ENCODE results near the gene TMEM117. TPM values are rescaled to one million over a fixed set of nuclear protein-coding genes. Genes with fewer than 3 reads are reported as not detected.

TMEM117 gene
- total and polyA plus RNA-seq, 4 donors = 1.6 to 10.6 (median 5.1) TPM

GRCh38 chr12:44357494-44357893, 521.6 kb downstream of the TMEM117 start:
- Histone ChIP-seq H3K27me3 (ENCODE audit: control insufficient read depth in 1 of 2, insufficient read depth in 2 of 2, low read length in 1 of 2) (no peaks in the 10 kb centered on the region), H3K4me1 (ENCODE audit: control insufficient read depth in 1 of 2, insufficient read depth in 2 of 2, low read length in 2 of 2) (no peaks in the 10 kb centered on the region), H3K4me3 (ENCODE audit: low read length in 2 of 2) (no peak overlapping the region), H3K9me3 (ENCODE audit: control insufficient read depth, low read length) (no peaks in the 10 kb centered on the region), H3K27ac (ENCODE audit: low read depth in 1 of 2, low read length in 2 of 2) (no peak overlapping the region), H3K36me3 (ENCODE audit: control insufficient read depth in 1 of 2, insufficient read depth in 2 of 2, low read length in 1 of 2) (no peaks in the 10 kb centered on the region)
- ATAC-seq (ENCODE audit: low FRiP score) (no peak), DNase-seq (no peak)
- WGBS, 2 donors = 96 to 100% methylated on average over 2 of the region's 2 CpGs
- intact Hi-C loops (cut with DNase I) = no loop called here

GRCh38 chr12:44358636-44359035, 522.8 kb downstream of the TMEM117 start:
- 93 to 98% methylated on average over 1 of the region's 1 CpG for WGBS, 2 donors
- H3K4me3 ChIP-seq (ENCODE audit: low read length in 2 of 2) = no peak overlapping the region
- no peaks in the 10 kb centered on the region for H3K9me3 ChIP-seq (ENCODE audit: control insufficient read depth, low read length)
- ATAC-seq (ENCODE audit: low FRiP score) (no peak), DNase-seq (no peak)
- H3K27ac ChIP-seq (ENCODE audit: low read depth in 1 of 2, low read length in 2 of 2) = no peak overlapping the region
- H3K36me3 ChIP-seq (ENCODE audit: control insufficient read depth in 1 of 2, insufficient read depth in 2 of 2, low read length in 1 of 2) = no peaks in the 10 kb centered on the region
- H3K4me1 ChIP-seq (ENCODE audit: control insufficient read depth in 1 of 2, insufficient read depth in 2 of 2, low read length in 2 of 2) = no peaks in the 10 kb centered on the region
- intact Hi-C loops (cut with DNase I) = no loop called here
- no peaks in the 10 kb centered on the region for H3K27me3 ChIP-seq (ENCODE audit: control insufficient read depth in 1 of 2, insufficient read depth in 2 of 2, low read length in 1 of 2)

- Histone ChIP-seq H3K36me3 (ENCODE audit: control insufficient read depth in 1 of 2, insufficient read depth in 2 of 2, low read length in 1 of 2) (no peaks in the 10 kb centered on the region), H3K9me3 (ENCODE audit: control insufficient read depth, low read length) (no peaks in the 10 kb centered on the region), H3K4me1 (ENCODE audit: control insufficient read depth in 1 of 2, insufficient read depth in 2 of 2, low read length in 2 of 2) (no peaks in the 10 kb centered on the region), H3K27me3 (ENCODE audit: control insufficient read depth in 1 of 2, insufficient read depth in 2 of 2, low read length in 1 of 2) (no peaks in the 10 kb centered on the region), H3K4me3 (ENCODE audit: low read length in 2 of 2) (no peak overlapping the region), H3K27ac (ENCODE audit: low read depth in 1 of 2, low read length in 2 of 2) (no peak overlapping the region)
- ATAC-seq (ENCODE audit: low FRiP score) (no peak), DNase-seq (no peak)
- 93 to 95% methylated on average over 2 of the region's 2 CpGs for WGBS, 2 donors
- intact Hi-C loops (cut with DNase I) = no loop called here
Observed at GRCh38 chr12:44362947-44363346, 527.1 kb downstream of the TMEM117 start.

GRCh38 chr12:44367136-44367535, 531.3 kb downstream of the TMEM117 start:
- peaks cover 0 to 4% of the 10 kb centered on the region in 2 donors for H3K4me1 ChIP-seq (ENCODE audit: control insufficient read depth in 1 of 2, insufficient read depth in 2 of 2, low read length in 2 of 2)
- WGBS, 2 donors = 91 to 97% methylated on average over 1 of the region's 1 CpG
- H3K27ac ChIP-seq (ENCODE audit: low read depth in 1 of 2, low read length in 2 of 2) = no peak overlapping the region
- ATAC-seq (ENCODE audit: low FRiP score) (no peak), DNase-seq (no peak)
- no peaks in the 10 kb centered on the region for H3K9me3 ChIP-seq (ENCODE audit: control insufficient read depth, low read length)
- no peaks in the 10 kb centered on the region for H3K36me3 ChIP-seq (ENCODE audit: control insufficient read depth in 1 of 2, insufficient read depth in 2 of 2, low read length in 1 of 2)
- intact Hi-C loops (cut with DNase I) = no loop called here
- H3K4me3 ChIP-seq (ENCODE audit: low read length in 2 of 2) = no peak overlapping the region
- no peaks in the 10 kb centered on the region for H3K27me3 ChIP-seq (ENCODE audit: control insufficient read depth in 1 of 2, insufficient read depth in 2 of 2, low read length in 1 of 2)

GRCh38 chr12:44367916-44368315, 532.0 kb downstream of the TMEM117 start:
- Histone ChIP-seq H3K36me3 (ENCODE audit: control insufficient read depth in 1 of 2, insufficient read depth in 2 of 2, low read length in 1 of 2) (no peaks in the 10 kb centered on the region), H3K27ac (ENCODE audit: low read depth in 1 of 2, low read length in 2 of 2) (no peak overlapping the region), H3K4me3 (ENCODE audit: low read length in 2 of 2) (no peak overlapping the region), H3K4me1 (ENCODE audit: control insufficient read depth in 1 of 2, insufficient read depth in 2 of 2, low read length in 2 of 2) (peaks cover 0 to 4% of the 10 kb centered on the region in 2 donors), H3K27me3 (ENCODE audit: control insufficient read depth in 1 of 2, insufficient read depth in 2 of 2, low read length in 1 of 2) (no peaks in the 10 kb centered on the region), H3K9me3 (ENCODE audit: control insufficient read depth, low read length) (no peaks in the 10 kb centered on the region)
- WGBS, 2 donors = 96 to 98% methylated on average over 2 of the region's 2 CpGs
- DNase-seq (no peak), ATAC-seq (ENCODE audit: low FRiP score) (no peak)
- intact Hi-C loops (cut with DNase I) = no loop called here

GRCh38 chr12:44369998-44370397, 534.1 kb downstream of the TMEM117 start:
- Histone ChIP-seq H3K4me3 (ENCODE audit: low read length in 2 of 2) (no peak overlapping the region), H3K36me3 (ENCODE audit: control insufficient read depth in 1 of 2, insufficient read depth in 2 of 2, low read length in 1 of 2) (no peaks in the 10 kb centered on the region), H3K4me1 (ENCODE audit: control insufficient read depth in 1 of 2, insufficient read depth in 2 of 2, low read length in 2 of 2) (peaks cover 0 to 4% of the 10 kb centered on the region in 2 donors), H3K9me3 (ENCODE audit: control insufficient read depth, low read length) (no peaks in the 10 kb centered on the region), H3K27me3 (ENCODE audit: control insufficient read depth in 1 of 2, insufficient read depth in 2 of 2, low read length in 1 of 2) (no peaks in the 10 kb centered on the region), H3K27ac (ENCODE audit: low read depth in 1 of 2, low read length in 2 of 2) (no peak overlapping the region)
- WGBS, 2 donors = 99 to 100% methylated on average over 1 of the region's 1 CpG
- no peak for DNase-seq
- ATAC-seq (ENCODE audit: low FRiP score) = no peak
- intact Hi-C loops (cut with DNase I) = no loop called here

GRCh38 chr12:44370982-44371381, 535.1 kb downstream of the TMEM117 start:
- Histone ChIP-seq H3K4me3 (ENCODE audit: low read length in 2 of 2) (no peak overlapping the region), H3K4me1 (ENCODE audit: control insufficient read depth in 1 of 2, insufficient read depth in 2 of 2, low read length in 2 of 2) (peaks cover 0 to 4% of the 10 kb centered on the region in 2 donors), H3K27me3 (ENCODE audit: control insufficient read depth in 1 of 2, insufficient read depth in 2 of 2, low read length in 1 of 2) (no peaks in the 10 kb centered on the region), H3K27ac (ENCODE audit: low read depth in 1 of 2, low read length in 2 of 2) (no peak overlapping the region), H3K9me3 (ENCODE audit: control insufficient read depth, low read length) (no peaks in the 10 kb centered on the region), H3K36me3 (ENCODE audit: control insufficient read depth in 1 of 2, insufficient read depth in 2 of 2, low read length in 1 of 2) (no peaks in the 10 kb centered on the region)
- WGBS, 2 donors = 39 to 40% methylated on average over 3 of the region's 3 CpGs
- DNase-seq (no peak), ATAC-seq (ENCODE audit: low FRiP score) (no peak)
- intact Hi-C loops (cut with DNase I) = no loop called here

- Histone ChIP-seq H3K4me1 (ENCODE audit: control insufficient read depth in 1 of 2, insufficient read depth in 2 of 2, low read length in 2 of 2) (peaks cover 0 to 4% of the 10 kb centered on the region in 2 donors), H3K27ac (ENCODE audit: low read depth in 1 of 2, low read length in 2 of 2) (no peak overlapping the region), H3K27me3 (ENCODE audit: control insufficient read depth in 1 of 2, insufficient read depth in 2 of 2, low read length in 1 of 2) (no peaks in the 10 kb centered on the region), H3K36me3 (ENCODE audit: control insufficient read depth in 1 of 2, insufficient read depth in 2 of 2, low read length in 1 of 2) (no peaks in the 10 kb centered on the region), H3K9me3 (ENCODE audit: control insufficient read depth, low read length) (no peaks in the 10 kb centered on the region), H3K4me3 (ENCODE audit: low read length in 2 of 2) (no peak overlapping the region)
- WGBS, 2 donors = 89 to 94% methylated on average over 2 of the region's 2 CpGs
- ATAC-seq (ENCODE audit: low FRiP score) = no peak
- intact Hi-C loops (cut with DNase I) = no loop called here
- DNase-seq = no peak
Observed at GRCh38 chr12:44372259-44372658, 536.4 kb downstream of the TMEM117 start.

GRCh38 chr12:44375694-44376093, 539.8 kb downstream of the TMEM117 start:
- intact Hi-C loops (cut with DNase I) = no loop called here
- Histone ChIP-seq H3K27ac (ENCODE audit: low read depth in 1 of 2, low read length in 2 of 2) (no peak overlapping the region), H3K9me3 (ENCODE audit: control insufficient read depth, low read length) (no peaks in the 10 kb centered on the region), H3K36me3 (ENCODE audit: control insufficient read depth in 1 of 2, insufficient read depth in 2 of 2, low read length in 1 of 2) (no peaks in the 10 kb centered on the region), H3K27me3 (ENCODE audit: control insufficient read depth in 1 of 2, insufficient read depth in 2 of 2, low read length in 1 of 2) (no peaks in the 10 kb centered on the region), H3K4me3 (ENCODE audit: low read length in 2 of 2) (no peak overlapping the region), H3K4me1 (ENCODE audit: control insufficient read depth in 1 of 2, insufficient read depth in 2 of 2, low read length in 2 of 2) (no peaks in the 10 kb centered on the region)
- 88 to 96% methylated on average over 1 of the region's 1 CpG for WGBS, 2 donors
- DNase-seq (no peak), ATAC-seq (ENCODE audit: low FRiP score) (no peak)

All from aorta (tissue), 5 donors.